Mesendoderm (in vitro differentiated cells): Measurements from ENCODE around the gene ARMCX1.

Experiments used
- DNase-seq: peaks from one replicate; pipeline ENCODE4 v3.0.0; 2013
- H2AK5ac ChIP-seq: 2 replicates; pipeline ENCODE4 v1.6.1; 2013; ENCODE audit warnings: low read length, inconsistent platforms
- H2BK120ac ChIP-seq: 2 replicates; pipeline ENCODE4 v1.6.1; 2013; ENCODE audit warnings: low read depth, mild to moderate bottlenecking, low read length, moderate library complexity, mixed read lengths
- H2BK15ac ChIP-seq: replicated peaks from 2 replicates; pipeline ENCODE4 v1.6.1; 2013; ENCODE audit warnings: low read depth, mild to moderate bottlenecking, moderate library complexity
- H2BK5ac ChIP-seq: 2 replicates; pipeline ENCODE4 v1.6.1; 2013; ENCODE audit warnings: low read length, inconsistent platforms
- H3K18ac ChIP-seq: 2 replicates; pipeline ENCODE4 v1.6.1; 2013; ENCODE audit warnings: mild to moderate bottlenecking, low read length, mixed read lengths
- H3K23ac ChIP-seq: one replicate; pipeline ENCODE4 v1.6.1; 2013; ENCODE audit warnings: low read length
- H3K27ac ChIP-seq: 2 replicates; pipeline ENCODE4 v1.5.1; 2013; ENCODE audit warnings: low read depth, mild to moderate bottlenecking, inconsistent platforms, low read length, moderate library complexity
- H3K27me3 ChIP-seq: 2 replicates; pipeline ENCODE4 v1.6.1; 2013; ENCODE audit warnings: low read length, control low read depth, mild to moderate bottlenecking, inconsistent platforms; ENCODE audit not compliant: insufficient read depth, poor library complexity
- H3K36me3 ChIP-seq: 2 replicates; pipeline ENCODE4 v1.6.1; 2013; ENCODE audit warnings: low read length, inconsistent platforms; ENCODE audit not compliant: control insufficient read depth, insufficient read depth
- H3K4ac ChIP-seq: one replicate; pipeline ENCODE4 v1.6.1; 2013; ENCODE audit warnings: low read depth, mild to moderate bottlenecking, low read length, moderate library complexity
- H3K4me1 ChIP-seq: 2 replicates; pipeline ENCODE4 v1.6.1; 2013; ENCODE audit warnings: low read depth, low read length, inconsistent platforms; ENCODE audit not compliant: control insufficient read depth
- H3K4me2 ChIP-seq: 2 replicates; pipeline ENCODE4 v1.6.1; 2013; ENCODE audit warnings: low read length
- H3K4me3 ChIP-seq: 2 replicates; pipeline ENCODE4 v1.5.1; 2013; ENCODE audit warnings: mild to moderate bottlenecking, low read length
- H3K56ac ChIP-seq: one replicate; pipeline ENCODE4 v1.6.1; 2013; ENCODE audit warnings: low read length
- H3K79me1 ChIP-seq: 2 replicates; pipeline ENCODE4 v1.6.1; 2013; ENCODE audit warnings: low read length, inconsistent platforms
- H3K79me2 ChIP-seq: 2 replicates; pipeline ENCODE4 v1.6.1; 2013; ENCODE audit warnings: mild to moderate bottlenecking, low read length; ENCODE audit not compliant: control insufficient read depth, insufficient read depth
- H3K9ac ChIP-seq: 2 replicates; pipeline ENCODE4 v1.6.1; 2013; ENCODE audit warnings: low read length, inconsistent platforms
- H4K5ac ChIP-seq: one replicate; pipeline ENCODE4 v1.6.1; 2013; ENCODE audit warnings: low read length
- H4K8ac ChIP-seq: one replicate; pipeline ENCODE4 v1.6.1; 2013; ENCODE audit warnings: low read depth, mild to moderate bottlenecking, control low read depth, low read length, moderate library complexity
- WGBS: extraction: QIAGEN DNeasy Blood & Tissue Kit; methylation state at CpG from one replicate; pipeline ENCODE4 v1.1.7; 2013; ENCODE audit warnings: low lambda C conversion rate, missing lambda C conversion rate; ENCODE audit not compliant: insufficient coverage; ENCODE audit errors: extremely low coverage; 5-methylcytosine and 5-hydroxymethylcytosine counted together

Gene ARMCX1

GRCh38 chrX:101550751-101551379, 518 bp downstream of the ARMCX1 start:
- no peaks in the 10 kb centered on the region for H3K4me1 ChIP-seq
- WGBS = no CpG with 5 or more reads among the region's 26 CpGs
- H3K4me3 ChIP-seq = peak overlapping the region; percentile 38

GRCh38 chrX:101551380-101551767, 1.0 kb downstream of the ARMCX1 start:
- no peak overlapping the region for H3K23ac ChIP-seq
- DNase-seq = no peak
- no peaks in the 10 kb centered on the region for H3K4me1 ChIP-seq
- no peak overlapping the region for H2BK15ac ChIP-seq
- H3K4me3 ChIP-seq = peak overlapping the region; percentile 46
- peak overlapping the region; percentile 1 for H3K56ac ChIP-seq
- no peaks in the 10 kb centered on the region for H3K36me3 ChIP-seq
- WGBS = no CpG with 5 or more reads among the region's 10 CpGs
- H2BK5ac ChIP-seq = no peak overlapping the region
- no peaks in the 10 kb centered on the region for H3K79me1 ChIP-seq
- H4K5ac ChIP-seq = no peak overlapping the region
- H4K8ac ChIP-seq = no peak overlapping the region
- H3K27me3 ChIP-seq = no peaks in the 10 kb centered on the region
- peak overlapping the region; percentile 48 for H3K4me2 ChIP-seq
- no peak overlapping the region for H2BK120ac ChIP-seq
- H3K9ac ChIP-seq = peak overlapping the region; percentile 65
- H3K79me2 ChIP-seq = no peaks in the 10 kb centered on the region
- H3K27ac ChIP-seq = no peak overlapping the region
- no peak overlapping the region for H3K18ac ChIP-seq
- no peak overlapping the region for H2AK5ac ChIP-seq
- H3K4ac ChIP-seq = no peak overlapping the region

More at GRCh38 chrX:101550751-101551379, 518 bp downstream of the ARMCX1 start:
- Histone ChIP-seq H2AK5ac (no peak overlapping the region), H3K36me3 (no peaks in the 10 kb centered on the region), H2BK5ac (no peak overlapping the region), H3K27ac (peak overlapping the region; percentile 1), H3K56ac (peak overlapping the region; percentile 85), H3K4me2 (peak overlapping the region; percentile 28), H3K27me3 (no peaks in the 10 kb centered on the region), H2BK15ac (no peak overlapping the region), H4K8ac (no peak overlapping the region), H3K79me2 (no peaks in the 10 kb centered on the region), H3K79me1 (no peaks in the 10 kb centered on the region), H3K9ac (peak overlapping the region; percentile 76), H3K18ac (no peak overlapping the region), H3K23ac (no peak overlapping the region), H2BK120ac (no peak overlapping the region), H4K5ac (no peak overlapping the region), H3K4ac (no peak overlapping the region)
- peak; percentile 57 for DNase-seq

GRCh38 chrX:101552714-101553113, 2.4 kb downstream of the ARMCX1 start:
- Histone ChIP-seq H2BK120ac (no peak overlapping the region), H3K4me3 (no peak overlapping the region), H3K23ac (no peak overlapping the region)

GRCh38 chrX:101564651-101565050, 14.3 kb downstream of the ARMCX1 start:
- H3K27me3 ChIP-seq = no peaks in the 10 kb centered on the region
- no peak overlapping the region for H3K4me2 ChIP-seq
- no peak overlapping the region for H3K18ac ChIP-seq
- H2BK120ac ChIP-seq = no peak overlapping the region
- no peak overlapping the region for H3K23ac ChIP-seq
- no peak overlapping the region for H2BK5ac ChIP-seq
- H3K27ac ChIP-seq = no peak overlapping the region
- no peak overlapping the region for H3K4ac ChIP-seq
- H3K4me1 ChIP-seq = no peaks in the 10 kb centered on the region
- H4K5ac ChIP-seq = no peak overlapping the region
- no peaks in the 10 kb centered on the region for H3K79me2 ChIP-seq
- no peak overlapping the region for H3K56ac ChIP-seq
- H4K8ac ChIP-seq = no peak overlapping the region
- no peak overlapping the region for H3K4me3 ChIP-seq
- H3K9ac ChIP-seq = no peak overlapping the region
- H2BK15ac ChIP-seq = no peak overlapping the region
- DNase-seq = no peak
- no peaks in the 10 kb centered on the region for H3K79me1 ChIP-seq
- no peaks in the 10 kb centered on the region for H3K36me3 ChIP-seq
- H2AK5ac ChIP-seq = no peak overlapping the region

More at GRCh38 chrX:101552714-101553113, 2.4 kb downstream of the ARMCX1 start:
- Histone ChIP-seq H3K56ac (no peak overlapping the region), H2BK15ac (no peak overlapping the region), H3K4me2 (no peak overlapping the region), H2BK5ac (no peak overlapping the region), H3K18ac (no peak overlapping the region), H4K5ac (no peak overlapping the region), H3K79me2 (no peaks in the 10 kb centered on the region), H3K27ac (no peak overlapping the region), H3K36me3 (no peaks in the 10 kb centered on the region), H3K4ac (no peak overlapping the region), H4K8ac (no peak overlapping the region), H3K4me1 (no peaks in the 10 kb centered on the region), H3K79me1 (no peaks in the 10 kb centered on the region), H3K27me3 (no peaks in the 10 kb centered on the region), H2AK5ac (no peak overlapping the region), H3K9ac (no peak overlapping the region)
- no CpG with 5 or more reads among the region's 23 CpGs for WGBS
- DNase-seq = no peak

- no CpG with 5 or more reads among the region's 5 CpGs for WGBS
- H2AK5ac ChIP-seq = no peak overlapping the region
These were observed 45.5 kb downstream of the ARMCX1 start for GRCh38 chrX:101595739-101596419.

More at GRCh38 chrX:101595739-101596419, 45.5 kb downstream of the ARMCX1 start:
- Histone ChIP-seq H3K56ac (peak overlapping the region; percentile 34), H3K36me3 (no peaks in the 10 kb centered on the region), H3K4me1 (no peaks in the 10 kb centered on the region), H3K79me1 (no peaks in the 10 kb centered on the region), H4K5ac (no peak overlapping the region), H4K8ac (no peak overlapping the region), H3K27ac (no peak overlapping the region), H3K18ac (no peak overlapping the region), H3K4ac (no peak overlapping the region), H3K27me3 (no peaks in the 10 kb centered on the region), H3K23ac (no peak overlapping the region), H2BK120ac (no peak overlapping the region), H3K4me2 (no peak overlapping the region), H3K4me3 (no peak overlapping the region), H3K79me2 (no peaks in the 10 kb centered on the region), H2BK5ac (no peak overlapping the region), H2BK15ac (no peak overlapping the region), H3K9ac (no peak overlapping the region)
- peak; percentile 88 for DNase-seq
